HEK293T (cell line): ENCODE data around the gene AHNAK2.

Source experiments
- ELF4 ChIP-seq: fragments of 450-650 bp; IDR thresholded peaks from 2 replicates; pipeline ENCODE4 v1.6.1; 2017; ENCODE audit warnings: antibody characterized with exemption
- FOXK2 ChIP-seq: fragments of 450-650 bp; IDR thresholded peaks from 2 replicates; pipeline ENCODE4 v1.6.1; 2016; ENCODE audit warnings: mild to moderate bottlenecking
- LEF1 ChIP-seq: fragments of 450-650 bp; IDR thresholded peaks from 2 replicates; pipeline ENCODE4 v1.6.1; 2017; ENCODE audit warnings: mild to moderate bottlenecking, borderline replicate concordance
- NFRKB ChIP-seq: fragments of 450-650 bp; IDR thresholded peaks from 2 replicates; pipeline ENCODE4 v1.6.1; 2016; ENCODE audit warnings: mild to moderate bottlenecking, moderate library complexity
- SP1 ChIP-seq: fragments of 450-650 bp; IDR thresholded peaks from 2 replicates; pipeline ENCODE4 v1.6.1; 2017

DNA sequence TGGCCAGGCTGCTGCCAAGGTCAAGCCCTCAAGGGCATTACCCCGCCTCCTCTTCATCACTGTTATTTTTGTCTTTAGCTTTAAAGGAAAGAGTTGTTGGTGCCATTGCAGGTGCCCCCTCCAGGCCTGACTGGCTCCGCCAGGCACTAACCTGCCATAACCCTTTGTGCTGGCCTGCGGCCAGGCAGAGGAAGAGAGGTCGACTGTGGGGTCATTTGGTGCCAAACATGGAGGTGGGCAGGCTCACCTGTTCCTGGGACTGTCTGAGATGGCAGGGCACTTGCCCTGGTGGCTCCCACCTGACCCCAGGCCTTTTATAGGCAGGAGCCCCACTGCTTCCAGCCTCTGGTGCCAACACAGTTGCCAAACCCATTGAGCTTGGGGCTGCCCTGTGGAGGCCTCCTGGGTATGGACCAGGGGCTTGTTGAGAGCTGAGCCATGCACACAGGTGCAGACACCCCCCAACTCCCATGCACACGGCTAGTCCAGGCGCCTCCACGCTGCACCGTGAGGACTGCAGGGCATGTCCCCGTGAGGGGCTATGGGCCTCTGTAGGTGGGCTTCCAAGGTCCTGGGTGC, 82.9 kb downstream of the AHNAK2 start:
- TF ChIP-seq LEF1 (no peak), FOXK2 (no peak), ELF4 (no peak), SP1 (no peak), NFRKB (no peak)
